LNCaP clone FGC (cell line): ENCODE measurements around the gene WDR20.

ENCODE experiments used
- DNase-seq: peaks from one replicate; pipeline ENCODE4 v3.0.0-alpha.2; 2011; ENCODE audit warnings: low read depth
- H3K4me3 ChIP-seq: 2 replicates; pipeline ENCODE4 v1.5.1; 2011; ENCODE audit warnings: mild to moderate bottlenecking, low read depth, low read length, control low read depth
- CTCF ChIP-seq: IDR thresholded peaks from 2 replicates; pipeline ENCODE4 v1.5.1; 2012; ENCODE audit warnings: mild to moderate bottlenecking; ENCODE audit not compliant: control insufficient read depth, insufficient read depth; ENCODE audit errors: extremely low read depth

Gene WDR20

GRCh38 chr14:102183886-102184285 is 44.2 kb downstream of the WDR20 start:
- DNase-seq, result no peak
- H3K4me3 ChIP-seq, result no peak overlapping the region

GRCh38 chr14:102184316-102185035 is 44.8 kb downstream of the WDR20 start:
- H3K4me3 ChIP-seq, result no peak overlapping the region
- TF ChIP-seq CTCF, result no peak
- DNase-seq, result no peak

More at GRCh38 chr14:102183886-102184285, 44.2 kb downstream of the WDR20 start:
- no peak for TF ChIP-seq CTCF

- H3K4me3 ChIP-seq, result peak overlapping the region; percentile 23
- DNase-seq, result peak; percentile 91
- TF ChIP-seq CTCF, result peak; percentile 65
Measured at GRCh38 chr14:102185360-102185759, 45.7 kb downstream of the WDR20 start.

- no peak overlapping the region for H3K4me3 ChIP-seq
- TF ChIP-seq CTCF, result no peak
- DNase-seq, result no peak
Measured at GRCh38 chr14:102187044-102187443, 47.3 kb downstream of the WDR20 start.

- H3K4me3 ChIP-seq, result no peak overlapping the region
- DNase-seq, result peak; percentile 73
- no peak for TF ChIP-seq CTCF
Measured at GRCh38 chr14:102187568-102188001, 47.9 kb downstream of the WDR20 start.

- no peak for TF ChIP-seq CTCF
- no peak for DNase-seq
- H3K4me3 ChIP-seq, result no peak overlapping the region
Measured at GRCh38 chr14:102188187-102188586, 48.5 kb downstream of the WDR20 start.

- H3K4me3 ChIP-seq, result no peak overlapping the region
- no peak for DNase-seq
- TF ChIP-seq CTCF, result no peak
Measured at GRCh38 chr14:102189874-102190273, 50.2 kb downstream of the WDR20 start.
